NAMALWA (cell line): ENCODE measurements around the gene NPM3.
"Not testable (repeated sequence)": the region's sequence is repeated elsewhere in the genome, so short reads cannot be mapped to it uniquely, and the experiment has no call there.

Experiments
- DNase-seq: peaks from one replicate; pipeline ENCODE4 v3.0.0-alpha.2; 2015; ENCODE audit warnings: low spot score

NPM3 gene

DNA sequence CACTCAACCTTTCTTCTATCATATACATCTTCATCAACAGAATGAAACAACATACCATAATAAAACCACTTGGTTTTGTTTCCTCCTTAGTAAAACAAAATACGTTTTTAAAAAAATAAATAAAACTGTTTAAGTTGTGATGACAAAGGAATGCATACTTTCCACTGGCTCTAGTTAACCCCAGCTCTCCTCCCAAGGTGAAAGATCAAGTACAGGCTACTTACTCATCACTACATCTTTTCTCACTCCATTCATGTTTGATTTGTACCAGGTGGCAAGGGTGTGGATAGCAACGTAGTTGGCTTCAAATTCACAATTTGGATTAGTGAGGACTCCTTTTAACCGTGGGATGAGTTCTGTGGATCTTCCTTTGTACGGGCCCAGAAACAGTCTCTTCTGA is 20.3 kb upstream of the NPM3 start:
- DNase-seq = no peak

GRCh38 chr10:101797403-101798059 is 14.3 kb upstream of the NPM3 start:
- no peak for DNase-seq

DNA sequence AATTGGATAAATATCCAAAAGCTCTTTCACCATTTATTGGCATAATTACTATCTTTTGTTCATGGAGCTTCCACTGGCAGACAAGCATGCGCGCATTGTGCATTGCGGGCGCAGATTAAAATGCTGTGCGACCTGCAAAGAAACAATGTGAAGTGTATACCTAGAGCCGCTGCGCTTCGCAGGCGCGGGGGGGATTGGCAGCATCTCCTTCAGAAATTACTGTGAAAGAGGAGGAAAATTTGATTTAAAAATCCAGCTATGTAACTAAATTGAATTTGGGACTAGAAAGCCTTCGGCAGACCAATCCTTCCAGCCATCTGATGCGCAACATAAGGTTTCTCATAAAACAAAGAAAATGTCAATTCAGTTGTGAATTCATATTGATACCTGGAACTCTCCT is 10.3 kb upstream of the NPM3 start:
- no peak for DNase-seq

DNA sequence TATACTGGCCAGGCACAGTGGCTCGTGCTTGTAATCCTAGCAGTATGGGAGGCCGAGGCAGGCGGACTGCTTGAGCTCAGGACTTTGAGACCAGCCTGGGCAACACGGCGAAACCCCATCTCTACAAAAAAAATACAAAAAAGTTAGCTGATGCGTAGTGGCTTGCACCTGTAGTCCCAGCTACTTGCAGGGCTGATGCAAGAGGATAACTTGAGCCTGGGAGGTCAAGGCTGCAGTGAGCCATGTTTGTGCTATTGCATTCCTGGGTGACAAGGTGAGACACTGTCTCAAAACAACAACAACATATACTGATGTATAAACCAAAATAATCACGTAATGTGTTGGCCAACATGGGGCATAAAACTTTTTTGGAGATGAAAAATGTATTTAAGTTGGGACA is 6.4 kb upstream of the NPM3 start:
- no peak for DNase-seq

GRCh38 chr10:101789231-101789630 is 6.0 kb upstream of the NPM3 start:
- not testable (repeated sequence) for DNase-seq

DNA sequence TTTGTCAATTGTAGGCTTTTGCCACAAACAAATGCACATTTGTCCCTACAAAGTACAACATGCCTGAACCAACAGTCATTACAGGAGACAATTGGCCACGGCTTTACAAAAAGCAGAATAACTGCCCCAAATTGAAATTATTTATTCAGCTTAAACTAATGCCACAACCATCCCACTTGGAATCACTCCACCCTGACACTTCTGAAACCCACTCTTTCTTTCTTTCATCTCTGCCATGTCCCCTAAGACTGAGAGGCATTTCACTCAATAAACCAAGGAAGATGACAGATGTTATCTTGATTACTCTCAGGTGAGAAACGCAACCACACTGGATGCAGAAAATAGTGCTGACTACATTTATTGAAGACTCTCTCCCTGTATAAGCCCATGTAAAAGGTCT is 2.6 kb upstream of the NPM3 start:
- no peak for DNase-seq

DNA sequence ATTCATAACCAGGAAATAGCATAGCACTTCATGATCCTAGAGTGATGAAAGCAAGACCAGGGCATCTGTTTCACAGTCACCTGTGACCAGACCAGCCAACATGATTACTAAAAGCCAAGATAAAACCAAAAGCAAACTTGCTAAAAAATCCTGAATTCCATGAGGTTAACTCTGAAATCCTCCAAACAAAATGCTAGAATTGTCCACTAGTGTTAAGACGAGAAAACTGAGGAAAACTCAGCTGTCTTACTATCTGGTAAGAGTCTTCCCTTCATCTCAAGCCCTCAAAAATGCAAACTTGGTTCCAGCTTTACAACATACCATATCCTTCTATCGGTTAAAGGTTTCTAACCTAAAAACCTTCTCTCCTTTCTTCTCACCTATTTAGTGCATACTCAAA is 1.3 kb upstream of the NPM3 start:
- DNase-seq = no peak

DNA sequence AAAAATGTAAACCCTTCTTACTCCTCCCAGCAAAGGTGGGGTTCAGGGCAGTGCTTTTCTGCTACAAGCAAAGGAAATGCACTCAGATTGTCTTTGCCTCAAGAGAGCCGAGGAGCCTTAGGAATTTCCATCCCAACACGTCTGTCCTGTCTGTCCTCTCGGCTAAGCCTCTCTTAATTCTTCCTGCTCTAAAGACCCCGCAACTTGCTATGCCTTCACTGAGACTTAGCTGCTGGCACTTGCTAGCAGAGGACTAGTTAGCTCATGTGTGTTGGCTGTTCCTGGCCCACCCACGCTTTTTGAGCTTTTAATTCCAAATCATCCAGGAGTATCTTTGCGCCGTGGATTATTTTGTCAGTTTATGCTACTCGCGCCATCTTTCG is 481 bp upstream of the NPM3 start:
- DNase-seq = no peak

DNA sequence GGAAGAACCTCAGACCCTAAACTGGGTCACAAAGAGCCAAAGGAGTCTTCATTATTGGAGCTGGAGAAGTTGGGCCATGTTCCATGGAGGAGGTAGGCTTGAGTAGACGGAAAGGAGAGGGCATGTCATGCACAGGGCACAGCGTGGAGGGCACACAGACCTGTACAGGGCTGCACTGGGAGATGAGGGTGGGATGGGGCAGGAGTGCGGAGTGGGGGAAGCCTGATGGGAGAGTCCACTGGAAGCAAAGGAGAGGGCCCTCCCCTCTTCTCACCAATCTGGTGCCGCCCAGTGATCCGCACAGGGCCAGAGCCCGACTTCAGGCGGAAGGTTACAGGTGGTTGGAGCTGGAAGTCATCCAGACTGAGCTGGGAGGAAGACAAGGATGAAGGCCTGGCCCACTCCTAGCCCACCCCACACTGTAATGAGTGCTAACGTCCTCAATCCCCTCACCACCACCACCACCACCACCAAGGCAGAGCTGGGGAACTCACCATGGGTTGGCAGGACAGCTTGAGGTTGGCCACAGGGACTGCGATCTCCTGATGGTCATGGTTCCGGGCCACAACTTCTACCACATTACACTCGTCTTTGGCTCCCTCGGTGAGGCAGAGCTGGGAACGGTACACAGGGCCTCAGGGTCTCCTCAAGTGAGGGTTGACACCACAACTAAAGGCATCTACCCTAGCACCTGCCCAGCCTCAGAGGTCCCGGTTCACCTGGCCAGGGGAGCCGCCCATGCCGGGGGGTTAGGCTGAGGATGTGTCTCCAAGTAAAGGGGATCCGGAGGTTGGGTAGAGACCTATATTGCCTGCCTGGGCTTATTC is 1.0 kb downstream of the NPM3 start:
- DNase-seq = no peak

- no peak for DNase-seq
Measured at GRCh38 chr10:101781655-101781983, 1.6 kb downstream of the NPM3 start.

GRCh38 chr10:101780818-101781654 is 2.2 kb downstream of the NPM3 start:
- DNase-seq = peak; percentile 86

GRCh38 chr10:101780187-101780817 is 2.9 kb downstream of the NPM3 start:
- DNase-seq = no peak

DNA sequence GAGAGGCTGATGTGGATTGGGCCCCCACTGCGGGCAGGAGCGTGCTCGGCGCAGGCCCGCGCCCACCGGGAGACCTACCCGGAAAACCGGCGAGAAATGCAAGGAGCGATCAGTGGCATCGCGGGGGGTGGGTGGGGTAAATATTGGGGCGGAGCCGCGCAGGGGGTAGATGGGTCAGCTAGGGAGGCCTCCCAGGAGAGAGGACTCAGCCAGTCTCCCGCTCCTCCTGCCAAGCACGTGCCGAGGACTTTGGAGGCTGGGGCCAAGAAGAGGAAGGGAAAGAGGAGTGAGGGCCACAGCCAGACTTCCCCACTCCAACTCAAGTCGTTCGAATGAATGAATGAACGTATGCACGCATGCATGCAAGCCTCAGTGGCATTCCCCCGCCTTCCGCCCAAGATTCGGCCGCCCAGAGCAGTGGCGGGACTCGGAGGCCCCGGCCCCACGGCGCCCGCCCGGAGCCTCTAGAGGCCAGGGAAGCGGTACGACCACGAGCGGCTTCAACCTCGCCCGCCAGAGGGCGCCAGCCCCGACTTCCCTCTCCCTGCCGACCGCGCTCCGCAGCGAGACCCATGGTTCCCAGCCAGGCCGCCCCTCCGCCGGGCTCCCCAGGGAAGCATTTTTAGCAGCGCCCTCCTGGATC is 3.6 kb downstream of the NPM3 start:
- DNase-seq = peak; percentile 76

DNA sequence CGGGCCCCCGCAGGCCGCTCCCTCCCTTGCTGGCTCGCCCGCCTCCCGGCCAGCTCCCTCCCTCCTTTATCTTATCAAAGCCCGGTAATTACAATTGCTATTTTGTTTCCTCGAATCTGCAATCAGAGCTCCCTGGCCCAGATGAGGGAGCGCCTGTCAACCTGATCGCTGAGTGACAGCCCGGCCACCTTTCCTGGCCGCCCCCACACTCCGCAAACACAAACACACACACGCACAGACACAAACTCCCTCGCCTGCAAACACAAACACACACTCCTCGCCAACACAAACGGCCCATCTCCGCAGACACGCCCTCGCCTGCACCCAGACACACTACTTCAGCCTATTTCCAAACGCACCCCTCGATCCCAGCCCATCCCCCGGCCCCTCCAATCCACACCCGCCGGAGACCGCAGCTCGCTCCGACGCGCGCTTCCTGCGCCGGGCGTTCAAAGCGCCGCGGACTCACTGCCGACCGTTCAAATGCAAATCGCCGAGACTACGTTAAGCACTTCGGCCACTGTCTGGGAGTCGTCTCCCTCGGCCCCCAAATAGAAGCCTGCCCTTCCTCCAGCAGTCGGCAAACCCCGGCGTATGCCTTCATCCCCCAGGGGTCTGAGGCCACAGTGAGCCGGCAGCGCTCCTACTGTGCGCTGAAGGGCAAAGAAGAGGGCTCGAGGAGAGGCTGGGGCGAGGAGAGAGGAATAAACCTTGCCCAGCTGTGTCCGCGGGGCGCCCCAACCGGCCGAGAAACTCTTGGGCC is 4.3 kb downstream of the NPM3 start:
- no peak for DNase-seq

GRCh38 chr10:101778151-101778780 is 5.0 kb downstream of the NPM3 start:
- DNase-seq = no peak

GRCh38 chr10:101777619-101778145 is 5.6 kb downstream of the NPM3 start:
- DNase-seq = no peak

DNA sequence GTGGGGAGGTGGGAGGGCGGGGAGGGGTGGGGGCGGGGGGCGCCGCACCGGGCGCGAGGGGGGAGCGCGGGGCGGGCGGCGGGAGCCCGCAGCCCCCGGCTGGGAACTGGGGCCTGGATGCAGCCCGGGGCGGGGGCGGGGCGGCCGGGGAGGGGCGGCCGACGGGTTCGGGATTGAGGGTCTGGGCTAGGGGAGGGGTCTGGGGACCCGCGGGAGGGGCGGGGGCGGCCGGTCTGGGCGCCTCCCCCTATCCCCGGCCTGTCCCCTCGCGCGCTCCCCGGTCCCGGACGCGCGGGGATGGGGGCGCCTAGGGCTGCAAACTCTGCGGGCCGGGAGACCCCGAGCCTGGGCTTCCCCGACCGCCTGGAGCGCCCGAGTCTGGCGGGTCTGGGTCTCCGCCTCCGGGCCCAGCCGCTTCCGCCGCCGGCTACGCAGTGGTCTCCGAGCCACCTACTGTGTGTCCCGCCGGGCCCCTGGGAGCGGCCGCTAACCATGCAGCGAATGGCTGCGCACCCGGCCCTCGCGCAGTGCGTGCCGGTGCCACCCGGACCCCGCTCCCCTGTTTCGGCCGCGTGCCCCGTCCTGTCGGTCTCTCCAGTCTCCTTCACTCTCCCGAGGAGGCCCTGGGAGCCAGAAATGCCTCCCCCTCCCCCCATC is 7.0 kb downstream of the NPM3 start:
- DNase-seq = no peak

- DNase-seq = no peak
Measured at GRCh38 chr10:101775273-101776160, 7.7 kb downstream of the NPM3 start, which contains the start of gene FGF8. FGF8 (minus strand) TSS chr10:101776114; CDS start chr10:101775900, 214 bp downstream.
